Activated T-helper 1 cell treated with anti-CD3 and anti-CD28 coated beads, Interleukin-12 subunit alpha, Interleukin-12 subunit beta, Interleukin-2, Interleukin-4 antibody, amounts not matched to agents 30 ng/mL and 10 ng/mL and 1 ng/mL, durations not matched to agents 14 hours and 24 hours and 36 hours (primary cell): Measurements from ENCODE around the gene HIPK2. TPM values are rescaled to one million over a fixed set of nuclear protein-coding genes. Genes with fewer than 3 reads are reported as not detected.
"Not testable (repeated sequence)": the region's sequence is repeated elsewhere in the genome, so short reads cannot be mapped to it uniquely, and the experiment has no call there.

Experiments used
- DNase-seq: peaks from one replicate; pipeline ENCODE4 v3.0.0; 2021; ENCODE audit warnings: low spot score
- H3K27ac Mint-ChIP-seq: one replicate; pipeline ENCODE4 v1.8.0; 2021; ENCODE audit warnings: mild to moderate bottlenecking, mixed read lengths
- H3K27me3 Mint-ChIP-seq: one replicate; pipeline ENCODE4 v1.8.0; 2022; ENCODE audit warnings: mild to moderate bottlenecking, moderate library complexity, mixed read lengths; ENCODE audit not compliant: insufficient read depth
- H3K36me3 Mint-ChIP-seq: one replicate; pipeline ENCODE4 v1.8.0; 2021; ENCODE audit warnings: low read depth, mixed read lengths
- H3K4me1 Mint-ChIP-seq: one replicate; pipeline ENCODE4 v1.8.0; 2021; ENCODE audit warnings: low read depth, mixed read lengths
- H3K4me3 Mint-ChIP-seq: one replicate; pipeline ENCODE4 v1.8.0; 2021; ENCODE audit warnings: mild to moderate bottlenecking, moderate library complexity, mixed read lengths
- H3K9me3 Mint-ChIP-seq: one replicate; pipeline ENCODE4 v1.8.0; 2021; ENCODE audit warnings: mixed read lengths
- intact Hi-C: fragments of 100-400 bp; cut with micrococcal nuclease; formaldehyde crosslinking; loops from one replicate; pipeline ENCODE4 v1.15.1; 2024
- total RNA-seq: library from RNA; stranded (reverse); gene quantifications from 2 replicates; pipeline ENCODE4 v1.2.3, GENCODE V29; 2022

The HIPK2 gene
- total RNA-seq, 1 donor from 2014 or later: 28.3 TPM

GRCh38 chr7:139566736-139567646 is 210.8 kb downstream of the HIPK2 start:
- no peak for DNase-seq
- intact Hi-C loops: no loop called here
- Mint-ChIP-seq H3K27ac (no peak overlapping the region), H3K9me3 (no peaks in the 10 kb centered on the region), H3K27me3 (no peaks in the 10 kb centered on the region), H3K36me3 (peaks cover 6% of the 10 kb centered on the region), H3K4me3 (no peak overlapping the region), H3K4me1 (no peaks in the 10 kb centered on the region)

- DNase-seq: no peak
- Mint-ChIP-seq H3K4me1 (no peaks in the 10 kb centered on the region), H3K4me3 (no peak overlapping the region), H3K36me3 (peaks cover 6% of the 10 kb centered on the region), H3K27me3 (no peaks in the 10 kb centered on the region), H3K27ac (no peak overlapping the region), H3K9me3 (no peaks in the 10 kb centered on the region)
- intact Hi-C loops: no loop called here
These were observed 211.7 kb downstream of the HIPK2 start for GRCh38 chr7:139566075-139566474.

- no peaks in the 10 kb centered on the region for H3K27me3 Mint-ChIP-seq
- no peak overlapping the region for H3K4me3 Mint-ChIP-seq
- H3K36me3 Mint-ChIP-seq: peaks cover 6% of the 10 kb centered on the region
- no peaks in the 10 kb centered on the region for H3K9me3 Mint-ChIP-seq
- no peak overlapping the region for H3K27ac Mint-ChIP-seq
- no peak for DNase-seq
- intact Hi-C loops: no loop called here
- no peaks in the 10 kb centered on the region for H3K4me1 Mint-ChIP-seq
These were observed 213.9 kb downstream of the HIPK2 start for GRCh38 chr7:139563856-139564255.

GRCh38 chr7:139562961-139563565 is 214.7 kb downstream of the HIPK2 start:
- Mint-ChIP-seq H3K36me3 (peaks cover 3% of the 10 kb centered on the region), H3K4me3 (no peak overlapping the region), H3K4me1 (no peaks in the 10 kb centered on the region), H3K27me3 (no peaks in the 10 kb centered on the region), H3K9me3 (no peaks in the 10 kb centered on the region), H3K27ac (no peak overlapping the region)
- intact Hi-C loops: no loop called here
- no peak for DNase-seq

- H3K4me3 Mint-ChIP-seq: no peak overlapping the region
- no peak for DNase-seq
- H3K36me3 Mint-ChIP-seq: peaks cover 3% of the 10 kb centered on the region
- H3K27ac Mint-ChIP-seq: no peak overlapping the region
- no peaks in the 10 kb centered on the region for H3K4me1 Mint-ChIP-seq
- intact Hi-C loops: no loop called here
- no peaks in the 10 kb centered on the region for H3K9me3 Mint-ChIP-seq
- peaks cover 4% of the 10 kb centered on the region for H3K27me3 Mint-ChIP-seq
These were observed 215.3 kb downstream of the HIPK2 start for GRCh38 chr7:139562491-139562890.

GRCh38 chr7:139560678-139561077 is 217.1 kb downstream of the HIPK2 start:
- no peak overlapping the region for H3K4me3 Mint-ChIP-seq
- peaks cover 10% of the 10 kb centered on the region for H3K27me3 Mint-ChIP-seq
- intact Hi-C loops: no loop called here
- no peaks in the 10 kb centered on the region for H3K36me3 Mint-ChIP-seq
- no peak overlapping the region for H3K27ac Mint-ChIP-seq
- DNase-seq: no peak
- H3K4me1 Mint-ChIP-seq: no peaks in the 10 kb centered on the region
- no peaks in the 10 kb centered on the region for H3K9me3 Mint-ChIP-seq

- Mint-ChIP-seq H3K27me3 (peaks cover 15% of the 10 kb centered on the region), H3K9me3 (no peaks in the 10 kb centered on the region), H3K36me3 (no peaks in the 10 kb centered on the region), H3K27ac (no peak overlapping the region), H3K4me3 (no peak overlapping the region), H3K4me1 (no peaks in the 10 kb centered on the region)
- intact Hi-C loops: no loop called here
- DNase-seq: no peak
These were observed 217.6 kb downstream of the HIPK2 start for GRCh38 chr7:139560199-139560598.

- peaks cover 18% of the 10 kb centered on the region for H3K27me3 Mint-ChIP-seq
- intact Hi-C loops: no loop called here
- H3K9me3 Mint-ChIP-seq: no peaks in the 10 kb centered on the region
- no peaks in the 10 kb centered on the region for H3K36me3 Mint-ChIP-seq
- no peak overlapping the region for H3K4me3 Mint-ChIP-seq
- DNase-seq: no peak
- H3K27ac Mint-ChIP-seq: no peak overlapping the region
- no peaks in the 10 kb centered on the region for H3K4me1 Mint-ChIP-seq
These were observed 218.3 kb downstream of the HIPK2 start for GRCh38 chr7:139559364-139560105.

GRCh38 chr7:139557857-139558581 is 219.8 kb downstream of the HIPK2 start:
- intact Hi-C loops: no loop called here
- H3K4me1 Mint-ChIP-seq: no peaks in the 10 kb centered on the region
- no peaks in the 10 kb centered on the region for H3K9me3 Mint-ChIP-seq
- H3K36me3 Mint-ChIP-seq: no peaks in the 10 kb centered on the region
- H3K27ac Mint-ChIP-seq: no peak overlapping the region
- DNase-seq: no peak
- no peak overlapping the region for H3K4me3 Mint-ChIP-seq
- peaks cover 18% of the 10 kb centered on the region for H3K27me3 Mint-ChIP-seq

GRCh38 chr7:139553991-139554700 is 223.7 kb downstream of the HIPK2 start:
- intact Hi-C loops, H3K4me1 Mint-ChIP-seq, DNase-seq, H3K27ac Mint-ChIP-seq, H3K9me3 Mint-ChIP-seq, H3K36me3 Mint-ChIP-seq, H3K4me3 Mint-ChIP-seq: not testable (repeated sequence)
- H3K27me3 Mint-ChIP-seq: peaks cover 19% of the 10 kb centered on the region

GRCh38 chr7:139548302-139549028 is 229.3 kb downstream of the HIPK2 start:
- H3K27me3 Mint-ChIP-seq: peaks cover 2% of the 10 kb centered on the region
- H3K36me3 Mint-ChIP-seq: no peaks in the 10 kb centered on the region
- intact Hi-C loops: no loop called here
- DNase-seq: no peak
- no peaks in the 10 kb centered on the region for H3K9me3 Mint-ChIP-seq
- no peak overlapping the region for H3K4me3 Mint-ChIP-seq
- H3K4me1 Mint-ChIP-seq: no peaks in the 10 kb centered on the region
- no peak overlapping the region for H3K27ac Mint-ChIP-seq

GRCh38 chr7:139544645-139545044 is 233.2 kb downstream of the HIPK2 start:
- no peaks in the 10 kb centered on the region for H3K9me3 Mint-ChIP-seq
- DNase-seq: no peak
- H3K27ac Mint-ChIP-seq: no peak overlapping the region
- H3K4me1 Mint-ChIP-seq: no peaks in the 10 kb centered on the region
- H3K4me3 Mint-ChIP-seq: no peak overlapping the region
- intact Hi-C loops: no loop called here
- H3K36me3 Mint-ChIP-seq: no peaks in the 10 kb centered on the region
- peaks cover 3% of the 10 kb centered on the region for H3K27me3 Mint-ChIP-seq
